ENCODE data around the gene OSBPL6.
"Not testable (repeated sequence)": the region's sequence is repeated elsewhere in the genome, so short reads cannot be mapped to it uniquely, and the experiment has no call there.

The OSBPL6 gene

GRCh38 chr2:178413472-178414265 lies 219.4 kb downstream of the OSBPL6 start:
- peak; percentile 88 for DNase-seq

- DNase-seq, result peak; percentile 90
Measured at GRCh38 chr2:178414266-178415247, 220.2 kb downstream of the OSBPL6 start.

GRCh38 chr2:178415979-178416378 lies 221.7 kb downstream of the OSBPL6 start:
- no peak for DNase-seq

- DNase-seq, result no peak
Measured at GRCh38 chr2:178417916-178418315, 223.6 kb downstream of the OSBPL6 start.

- DNase-seq, result no peak
Measured at GRCh38 chr2:178418426-178418825, 224.1 kb downstream of the OSBPL6 start.

- no peak for DNase-seq
Measured at GRCh38 chr2:178419123-178419522, 224.8 kb downstream of the OSBPL6 start.

- no peak for DNase-seq
Measured at GRCh38 chr2:178420463-178420999, 226.2 kb downstream of the OSBPL6 start.

- DNase-seq, result no peak
Measured at GRCh38 chr2:178422097-178422496, 227.8 kb downstream of the OSBPL6 start.

- not testable (repeated sequence) for DNase-seq
Measured at GRCh38 chr2:178423746-178424145, 229.4 kb downstream of the OSBPL6 start.

- no peak for DNase-seq
Measured at GRCh38 chr2:178425255-178425827, 231.0 kb downstream of the OSBPL6 start.

GRCh38 chr2:178426388-178426787 lies 232.1 kb downstream of the OSBPL6 start:
- DNase-seq, result no peak

GRCh38 chr2:178427458-178427857 lies 233.1 kb downstream of the OSBPL6 start:
- DNase-seq, result no peak

GRCh38 chr2:178428396-178428806 lies 234.1 kb downstream of the OSBPL6 start:
- no peak for DNase-seq

GRCh38 chr2:178429336-178429735 lies 235.0 kb downstream of the OSBPL6 start:
- DNase-seq, result no peak

GRCh38 chr2:178436662-178437061 lies 242.3 kb downstream of the OSBPL6 start:
- DNase-seq, result no peak

- DNase-seq, result no peak
Measured at GRCh38 chr2:178441426-178441825, 247.1 kb downstream of the OSBPL6 start.

GRCh38 chr2:178448968-178449661 lies 254.8 kb downstream of the OSBPL6 start:
- DNase-seq, result no peak

- peak; percentile 46 for DNase-seq
Measured at GRCh38 chr2:178449700-178450523, 255.6 kb downstream of the OSBPL6 start.

- no peak for DNase-seq
Measured at GRCh38 chr2:178450524-178450773, 256.1 kb downstream of the OSBPL6 start.

- DNase-seq, result peak; percentile 99
Measured at GRCh38 chr2:178450774-178451525, 256.6 kb downstream of the OSBPL6 start, which contains the start of the genes PJVK and PRKRA. PJVK (plus strand) TSS chr2:178451378; CDS start chr2:178453410, 2,032 bp downstream. PRKRA (minus strand) TSS chr2:178451175; CDS start chr2:178451030, 145 bp downstream.

- no peak for DNase-seq
Measured at GRCh38 chr2:178452334-178452733, 258.0 kb downstream of the OSBPL6 start.
